Measurements from ENCODE around the gene MRPL14. TPM values are rescaled to one million over a fixed set of nuclear protein-coding genes. Genes with fewer than 3 reads are reported as not detected.

The MRPL14 gene
- total RNA-seq, 1 donor from 2014 or later, result 36.1 TPM

- Histone ChIP-seq H3K4me1 (no peaks in the 10 kb centered on the region), H3K36me3 (no peaks in the 10 kb centered on the region), H3K9me3 (no peaks in the 10 kb centered on the region), H3K4me3 (no peak overlapping the region), H3K27me3 (no peaks in the 10 kb centered on the region), H3K27ac (no peak overlapping the region)
- intact Hi-C loops (cut with DNase I), result no loop called here
- no peak for DNase-seq (ENCODE audit: extremely low spot score in 2 of 2)
- TF ChIP-seq POLR2AphosphoS5 (IDR thresholded peaks at IDR 0.05; ENCODE audit: insufficient read depth in 1 of 2, low read depth in 1 of 2) (no peak), POLR2A (IDR thresholded peaks at IDR 0.05) (no peak)
- TF ChIP-seq, protein P1, sequence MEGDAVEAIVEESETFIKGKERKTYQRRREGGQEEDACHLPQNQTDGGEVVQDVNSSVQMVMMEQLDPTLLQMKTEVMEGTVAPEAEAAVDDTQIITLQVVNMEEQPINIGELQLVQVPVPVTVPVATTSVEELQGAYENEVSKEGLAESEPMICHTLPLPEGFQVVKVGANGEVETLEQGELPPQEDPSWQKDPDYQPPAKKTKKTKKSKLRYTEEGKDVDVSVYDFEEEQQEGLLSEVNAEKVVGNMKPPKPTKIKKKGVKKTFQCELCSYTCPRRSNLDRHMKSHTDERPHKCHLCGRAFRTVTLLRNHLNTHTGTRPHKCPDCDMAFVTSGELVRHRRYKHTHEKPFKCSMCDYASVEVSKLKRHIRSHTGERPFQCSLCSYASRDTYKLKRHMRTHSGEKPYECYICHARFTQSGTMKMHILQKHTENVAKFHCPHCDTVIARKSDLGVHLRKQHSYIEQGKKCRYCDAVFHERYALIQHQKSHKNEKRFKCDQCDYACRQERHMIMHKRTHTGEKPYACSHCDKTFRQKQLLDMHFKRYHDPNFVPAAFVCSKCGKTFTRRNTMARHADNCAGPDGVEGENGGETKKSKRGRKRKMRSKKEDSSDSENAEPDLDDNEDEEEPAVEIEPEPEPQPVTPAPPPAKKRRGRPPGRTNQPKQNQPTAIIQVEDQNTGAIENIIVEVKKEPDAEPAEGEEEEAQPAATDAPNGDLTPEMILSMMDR (IDR thresholded peaks at IDR 0.05), result no peak
Observed at GRCh38 chr6:44162876-44163625, 35.8 kb upstream of the MRPL14 start.

GRCh38 chr6:44161997-44162338, 34.7 kb upstream of the MRPL14 start:
- H3K36me3 ChIP-seq, result no peaks in the 10 kb centered on the region
- DNase-seq (ENCODE audit: extremely low spot score in 2 of 2), result no peak

GRCh38 chr6:44158770-44159228, 31.5 kb upstream of the MRPL14 start, which contains the start of gene CAPN11:
Gene CAPN11, plus strand, starts transcription at chr6:44158820. Its CDS starts 29 bp downstream, at chr6:44158849.
- no peaks in the 10 kb centered on the region for H3K9me3 ChIP-seq
- H3K27me3 ChIP-seq, result no peaks in the 10 kb centered on the region
- H3K27ac ChIP-seq, result no peak within 1 kb of the TSS
- no peak within 1 kb of the TSS for H3K4me3 ChIP-seq
- TF ChIP-seq POLR2AphosphoS5 (IDR thresholded peaks at IDR 0.05; ENCODE audit: insufficient read depth in 1 of 2, low read depth in 1 of 2) (no peak), POLR2A (IDR thresholded peaks at IDR 0.05) (no peak)
- TF ChIP-seq, protein P1 (IDR thresholded peaks at IDR 0.05), result no peak
- no peaks in the 10 kb centered on the region for H3K36me3 ChIP-seq
- no peaks in the 10 kb centered on the region for H3K4me1 ChIP-seq
- intact Hi-C loops (cut with DNase I), result no loop called here
- no peak for DNase-seq (ENCODE audit: extremely low spot score in 2 of 2)

More at GRCh38 chr6:44161997-44162338, 34.7 kb upstream of the MRPL14 start:
- TF ChIP-seq POLR2A (IDR thresholded peaks at IDR 0.05) (no peak), POLR2AphosphoS5 (IDR thresholded peaks at IDR 0.05; ENCODE audit: insufficient read depth in 1 of 2, low read depth in 1 of 2) (no peak)
- TF ChIP-seq, protein P1 (IDR thresholded peaks at IDR 0.05), result no peak
- Histone ChIP-seq H3K27me3 (no peaks in the 10 kb centered on the region), H3K4me3 (no peak overlapping the region), H3K4me1 (no peaks in the 10 kb centered on the region), H3K27ac (no peak overlapping the region), H3K9me3 (no peaks in the 10 kb centered on the region)
- intact Hi-C loops (cut with DNase I), result no loop called here

DNA sequence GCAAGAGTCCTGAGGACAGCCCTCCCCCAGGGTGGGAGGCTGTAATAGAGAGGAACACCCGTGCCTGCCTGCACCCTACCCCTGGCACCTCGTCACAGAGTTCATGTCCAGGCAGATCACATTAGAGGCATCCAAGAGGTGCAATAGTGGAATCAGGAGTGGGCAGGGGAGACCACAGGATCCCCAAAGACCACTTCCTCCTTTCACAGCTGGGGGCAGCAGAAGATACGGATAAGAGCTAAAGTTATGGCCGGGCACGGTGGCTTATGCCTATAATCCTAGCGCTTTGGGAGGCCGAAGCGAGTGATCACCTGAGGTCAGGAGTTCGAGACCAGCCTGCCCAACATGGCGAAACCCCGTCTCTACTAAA, 29.9 kb upstream of the MRPL14 start:
- H3K27me3 ChIP-seq, result no peaks in the 10 kb centered on the region
- intact Hi-C loops (cut with DNase I), result no loop called here
- no peak for DNase-seq (ENCODE audit: extremely low spot score in 2 of 2)
- H3K9me3 ChIP-seq, result no peaks in the 10 kb centered on the region
- H3K4me1 ChIP-seq, result no peaks in the 10 kb centered on the region
- no peak overlapping the region for H3K4me3 ChIP-seq
- no peak overlapping the region for H3K27ac ChIP-seq
- TF ChIP-seq POLR2AphosphoS5 (IDR thresholded peaks at IDR 0.05; ENCODE audit: insufficient read depth in 1 of 2, low read depth in 1 of 2) (no peak), POLR2A (IDR thresholded peaks at IDR 0.05) (no peak)
- TF ChIP-seq, protein P1 (IDR thresholded peaks at IDR 0.05), result no peak
- no peaks in the 10 kb centered on the region for H3K36me3 ChIP-seq

DNA sequence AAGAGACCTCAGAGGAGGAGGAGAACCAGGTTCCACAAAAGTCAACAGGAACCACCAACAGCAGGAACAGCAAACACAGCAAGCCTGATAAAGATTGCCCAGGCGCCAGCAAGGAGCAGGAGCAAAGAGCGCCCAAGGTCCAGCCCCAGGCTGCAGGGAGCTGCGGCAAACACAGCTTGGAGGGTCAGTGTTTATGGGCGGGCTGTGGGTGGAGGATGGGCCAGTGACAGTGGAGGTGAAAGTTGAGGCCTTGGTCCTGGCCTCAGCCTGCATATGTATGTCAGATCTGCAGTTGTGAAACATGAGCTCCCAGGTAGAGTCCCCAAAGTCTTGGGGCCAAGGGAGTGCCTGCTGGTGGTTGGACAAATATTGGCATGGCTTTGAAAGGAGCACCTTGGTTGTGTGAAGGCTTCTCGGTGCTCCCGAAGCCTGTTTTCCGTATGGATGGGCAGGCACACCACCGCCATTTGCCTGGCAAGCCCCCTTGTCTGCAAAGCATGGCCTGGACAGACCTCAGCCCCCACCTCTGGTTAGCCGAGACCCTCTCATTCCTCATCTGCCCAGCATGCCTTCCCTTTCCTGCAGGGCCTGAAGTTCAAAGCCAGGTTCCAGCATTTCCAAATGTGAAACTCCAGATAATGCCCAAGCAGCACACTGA, 29.4 kb upstream of the MRPL14 start:
- TF ChIP-seq, protein P1 (IDR thresholded peaks at IDR 0.05), result no peak
- no peak for TF ChIP-seq POLR2A (IDR thresholded peaks at IDR 0.05)
- TF ChIP-seq POLR2AphosphoS5 (IDR thresholded peaks at IDR 0.05; ENCODE audit: insufficient read depth in 1 of 2, low read depth in 1 of 2), result no peak
- intact Hi-C loops (cut with DNase I), result no loop called here
- Histone ChIP-seq H3K9me3 (no peaks in the 10 kb centered on the region), H3K36me3 (no peaks in the 10 kb centered on the region), H3K4me3 (no peak overlapping the region), H3K27ac (no peak overlapping the region), H3K27me3 (no peaks in the 10 kb centered on the region), H3K4me1 (peaks cover 3% of the 10 kb centered on the region)
- DNase-seq (ENCODE audit: extremely low spot score in 2 of 2), result no peak
